NB4 (cell line): ENCODE results near the gene CFAP45.

Experiments
- DNase-seq: peaks from one replicate; pipeline ENCODE4 v3.0.0; 2010; ENCODE audit warnings: low read depth
- H3K4me3 ChIP-seq: one replicate; pipeline ENCODE4 v1.5.1; 2011; ENCODE audit warnings: mild to moderate bottlenecking, low read depth, low read length, moderate library complexity
- MYC ChIP-seq: IDR thresholded peaks from 2 replicates; pipeline ENCODE4 v1.6.1; 2011; ENCODE audit warnings: low read depth, low read length
- POLR2A ChIP-seq: IDR thresholded peaks from 2 replicates; pipeline ENCODE4 v1.6.1; 2011; ENCODE audit warnings: mild to moderate bottlenecking; ENCODE audit not compliant: insufficient read length; ENCODE audit errors: extremely low read depth
- TF ChIP-seq, protein P1 (sequence below): IDR thresholded peaks from 2 replicates; pipeline ENCODE4 v1.6.1; 2011; ENCODE audit warnings: low read depth, low read length
- TF ChIP-seq, protein P2 (sequence below): IDR thresholded peaks from one replicate; pipeline ENCODE4 v1.5.1; 2012; ENCODE audit warnings: low read depth, low read length

The CFAP45 gene

DNA sequence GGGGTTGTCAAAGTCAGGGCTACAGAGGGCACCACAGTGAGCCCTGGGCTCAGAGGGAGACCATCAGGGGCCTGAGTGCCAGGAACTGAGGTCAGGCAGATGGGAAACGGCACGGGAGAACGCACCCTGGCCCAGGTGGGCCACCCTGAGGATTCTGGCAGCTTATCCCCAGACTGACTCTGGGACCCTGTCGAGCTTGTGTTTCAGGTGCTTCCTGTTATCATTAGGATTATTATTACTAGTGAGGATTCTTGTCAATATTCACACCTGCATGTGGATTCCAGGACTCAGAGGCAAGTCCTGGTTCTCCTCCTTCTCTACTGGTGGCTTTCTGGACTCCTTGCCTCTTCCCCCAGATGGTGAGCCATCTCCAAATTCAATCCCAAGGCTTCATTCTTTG is 52.7 kb downstream of the CFAP45 start:
- DNase-seq: no peak
- no peak overlapping the region for H3K4me3 ChIP-seq
- TF ChIP-seq, protein P1, sequence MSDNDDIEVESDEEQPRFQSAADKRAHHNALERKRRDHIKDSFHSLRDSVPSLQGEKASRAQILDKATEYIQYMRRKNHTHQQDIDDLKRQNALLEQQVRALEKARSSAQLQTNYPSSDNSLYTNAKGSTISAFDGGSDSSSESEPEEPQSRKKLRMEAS: no peak
- TF ChIP-seq, protein P2, sequence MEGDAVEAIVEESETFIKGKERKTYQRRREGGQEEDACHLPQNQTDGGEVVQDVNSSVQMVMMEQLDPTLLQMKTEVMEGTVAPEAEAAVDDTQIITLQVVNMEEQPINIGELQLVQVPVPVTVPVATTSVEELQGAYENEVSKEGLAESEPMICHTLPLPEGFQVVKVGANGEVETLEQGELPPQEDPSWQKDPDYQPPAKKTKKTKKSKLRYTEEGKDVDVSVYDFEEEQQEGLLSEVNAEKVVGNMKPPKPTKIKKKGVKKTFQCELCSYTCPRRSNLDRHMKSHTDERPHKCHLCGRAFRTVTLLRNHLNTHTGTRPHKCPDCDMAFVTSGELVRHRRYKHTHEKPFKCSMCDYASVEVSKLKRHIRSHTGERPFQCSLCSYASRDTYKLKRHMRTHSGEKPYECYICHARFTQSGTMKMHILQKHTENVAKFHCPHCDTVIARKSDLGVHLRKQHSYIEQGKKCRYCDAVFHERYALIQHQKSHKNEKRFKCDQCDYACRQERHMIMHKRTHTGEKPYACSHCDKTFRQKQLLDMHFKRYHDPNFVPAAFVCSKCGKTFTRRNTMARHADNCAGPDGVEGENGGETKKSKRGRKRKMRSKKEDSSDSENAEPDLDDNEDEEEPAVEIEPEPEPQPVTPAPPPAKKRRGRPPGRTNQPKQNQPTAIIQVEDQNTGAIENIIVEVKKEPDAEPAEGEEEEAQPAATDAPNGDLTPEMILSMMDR: no peak
- TF ChIP-seq POLR2A: no peak

DNA sequence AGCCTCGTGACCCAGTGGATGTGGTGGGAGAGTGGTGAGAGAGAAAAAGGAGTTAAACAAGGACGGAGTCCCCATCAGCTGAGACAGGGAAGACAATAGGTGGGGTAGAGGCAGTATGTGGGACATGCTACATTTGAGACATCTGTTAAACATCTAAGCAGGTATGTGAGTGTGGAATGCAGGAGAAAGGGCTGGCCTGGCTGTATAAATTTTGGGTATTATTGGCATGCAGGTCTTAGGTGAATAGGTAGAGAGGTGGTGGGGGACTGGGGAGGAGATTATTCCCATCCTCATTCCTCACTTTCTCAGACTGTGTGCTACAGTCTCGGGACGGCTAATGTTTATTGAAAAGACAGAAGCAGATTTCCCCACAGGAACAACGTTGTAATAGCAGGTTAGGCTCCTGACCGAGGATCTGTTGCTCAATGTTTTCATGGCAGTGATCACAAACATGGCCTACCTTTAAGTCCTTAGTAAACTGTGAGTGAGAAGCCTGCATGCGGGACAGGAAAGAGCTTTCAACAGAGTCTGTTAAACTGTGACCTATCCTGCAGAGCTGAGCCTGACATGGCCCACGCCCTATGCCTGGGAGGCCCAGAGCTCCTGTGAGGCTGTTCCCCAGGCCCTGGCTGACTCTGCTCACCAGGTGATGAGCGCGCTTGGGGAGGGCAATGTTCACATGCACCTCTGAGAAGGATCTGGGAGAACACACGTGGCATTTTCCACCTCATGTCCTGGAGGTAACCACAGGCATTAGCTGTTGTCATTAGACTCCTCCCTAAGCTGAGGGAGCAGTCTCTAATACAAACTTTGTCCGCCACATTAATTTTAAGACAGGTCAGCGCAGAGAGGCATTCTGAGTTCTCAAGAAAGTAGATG is 54.0 kb downstream of the CFAP45 start:
- H3K4me3 ChIP-seq: no peak overlapping the region
- TF ChIP-seq, protein P2: no peak
- TF ChIP-seq, protein P1: no peak
- TF ChIP-seq POLR2A (no peak), MYC (no peak)
- no peak for DNase-seq

DNA sequence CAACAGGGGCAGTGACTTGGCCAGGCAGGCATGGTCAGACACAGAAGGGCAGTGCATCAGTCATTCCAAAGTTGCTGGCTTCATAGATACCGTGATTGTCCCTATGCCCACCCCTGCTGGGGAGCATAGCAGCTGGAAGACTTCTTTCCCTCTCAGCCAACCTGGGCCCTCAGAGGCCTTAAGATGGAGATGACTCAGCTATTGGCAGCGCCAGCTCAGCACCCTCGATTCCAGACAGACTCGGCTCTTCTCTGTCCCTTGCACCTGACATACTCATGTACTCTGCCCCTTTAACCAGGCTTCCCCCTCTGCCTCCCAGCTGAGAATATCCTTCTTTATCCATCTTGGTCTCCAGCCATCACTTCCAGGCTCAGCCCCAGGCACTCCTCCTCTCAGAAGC is 56.5 kb downstream of the CFAP45 start:
- TF ChIP-seq MYC (no peak), POLR2A (no peak)
- TF ChIP-seq, protein P1: no peak
- TF ChIP-seq, protein P2: no peak
- DNase-seq: no peak
- H3K4me3 ChIP-seq: no peak overlapping the region

DNA sequence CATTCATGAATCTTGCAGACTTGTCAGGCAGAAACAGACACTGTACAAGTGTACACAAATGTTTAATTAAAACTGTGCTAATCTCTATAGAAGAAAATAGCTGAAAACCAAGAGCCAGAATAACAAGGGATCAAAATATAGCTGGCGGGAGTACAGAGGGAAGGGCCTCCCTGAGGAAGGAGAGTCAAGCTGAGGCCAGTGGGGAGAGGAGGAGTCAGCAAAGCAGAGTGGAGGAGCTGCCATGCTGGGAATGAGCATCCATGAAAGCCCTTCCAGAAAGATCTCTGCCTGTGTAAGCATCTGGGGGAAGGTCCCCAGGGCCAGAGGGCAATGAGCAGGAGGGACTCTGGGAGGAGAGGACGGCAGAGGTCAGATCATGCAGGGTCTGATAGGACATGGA is 58.2 kb downstream of the CFAP45 start:
- no peak for TF ChIP-seq MYC
- TF ChIP-seq, protein P1: no peak
- TF ChIP-seq, protein P2: no peak
- TF ChIP-seq POLR2A: no peak
- no peak overlapping the region for H3K4me3 ChIP-seq
- no peak for DNase-seq

DNA sequence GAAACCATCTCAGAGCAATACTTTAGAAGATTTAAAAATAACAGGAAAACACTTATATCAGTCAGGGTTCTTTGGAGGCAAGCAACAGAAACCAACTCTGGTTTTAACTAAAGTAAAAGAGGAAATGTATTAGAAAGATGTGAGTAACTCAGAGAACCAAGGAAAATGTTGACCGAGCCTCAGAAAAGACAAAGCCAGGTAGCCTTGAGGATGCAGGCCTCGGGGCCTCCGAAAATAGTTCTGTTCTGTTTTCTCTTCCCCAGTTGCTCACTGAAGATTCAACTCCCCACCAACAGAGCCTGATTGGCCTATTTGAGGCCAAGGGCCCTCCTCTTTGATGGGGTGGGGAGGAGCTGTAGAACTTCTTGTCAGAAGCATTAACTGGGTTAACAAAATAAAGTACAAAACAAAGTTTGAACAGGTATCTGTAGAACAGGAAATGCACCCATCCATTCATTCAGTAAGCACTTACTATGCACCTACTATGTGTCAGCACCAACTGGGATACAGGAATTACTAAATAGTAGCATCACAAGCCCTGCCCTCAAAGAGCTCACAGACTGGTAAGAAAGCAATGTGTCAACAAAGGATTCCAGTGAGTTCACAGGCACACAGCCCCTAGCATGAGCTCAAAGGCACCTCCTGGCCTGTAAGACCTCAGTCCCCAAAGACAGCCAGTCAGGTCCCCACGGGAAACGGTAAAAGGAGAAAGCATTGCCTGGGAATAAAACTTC is 60.7 kb downstream of the CFAP45 start:
- H3K4me3 ChIP-seq: no peak overlapping the region
- DNase-seq: no peak

More for the DNA sequence above, 60.7 kb downstream of the CFAP45 start:
- TF ChIP-seq MYC: no peak
- TF ChIP-seq, protein P2: no peak
- TF ChIP-seq, protein P1: no peak
- no peak for TF ChIP-seq POLR2A
